ENCODE data around the gene MYEOV.

MYEOV gene

DNA sequence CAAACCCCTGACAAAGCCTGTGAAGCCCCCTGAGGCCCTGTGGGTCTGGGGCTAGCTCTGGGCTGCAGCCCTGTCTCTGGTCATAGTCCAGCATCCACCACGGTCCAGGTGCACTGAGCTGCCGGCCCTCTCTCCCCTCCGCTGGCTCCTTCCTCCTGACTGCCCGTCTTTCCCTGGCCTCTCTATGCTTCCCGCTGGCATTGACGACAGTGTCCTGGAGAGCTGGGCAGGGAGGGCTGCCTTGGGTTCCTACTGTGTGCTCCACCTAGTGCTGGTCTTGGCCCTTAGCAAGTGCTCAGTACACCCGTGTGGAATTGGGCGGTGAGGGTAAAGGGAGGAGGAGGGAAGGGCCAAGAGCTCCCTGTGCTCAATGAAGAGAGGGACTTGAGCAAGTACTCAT is 868 bp upstream of the MYEOV start:
- ChIA-PET CTCF (interaction anchor here (0.6 to 4.6 kb wide), 29 partner anchors 11 to 381 kb away, joined by 3 to 39 read pairs (median 4); partner anchors contain the start of genes CCND1 and LTO1), POLR2A (interaction anchor here (1.2 to 1.3 kb wide), 2 partner anchors 151 to 349 kb away, joined by 3 to 7 read pairs; no protein-coding TSS in a partner anchor)
- H3K4me3 ChIP-seq (ENCODE audit: low read depth, low read length), result no peak overlapping the region
- DNase-seq (ENCODE audit: low read depth, low spot score), result no peak
- TF ChIP-seq, protein P1, sequence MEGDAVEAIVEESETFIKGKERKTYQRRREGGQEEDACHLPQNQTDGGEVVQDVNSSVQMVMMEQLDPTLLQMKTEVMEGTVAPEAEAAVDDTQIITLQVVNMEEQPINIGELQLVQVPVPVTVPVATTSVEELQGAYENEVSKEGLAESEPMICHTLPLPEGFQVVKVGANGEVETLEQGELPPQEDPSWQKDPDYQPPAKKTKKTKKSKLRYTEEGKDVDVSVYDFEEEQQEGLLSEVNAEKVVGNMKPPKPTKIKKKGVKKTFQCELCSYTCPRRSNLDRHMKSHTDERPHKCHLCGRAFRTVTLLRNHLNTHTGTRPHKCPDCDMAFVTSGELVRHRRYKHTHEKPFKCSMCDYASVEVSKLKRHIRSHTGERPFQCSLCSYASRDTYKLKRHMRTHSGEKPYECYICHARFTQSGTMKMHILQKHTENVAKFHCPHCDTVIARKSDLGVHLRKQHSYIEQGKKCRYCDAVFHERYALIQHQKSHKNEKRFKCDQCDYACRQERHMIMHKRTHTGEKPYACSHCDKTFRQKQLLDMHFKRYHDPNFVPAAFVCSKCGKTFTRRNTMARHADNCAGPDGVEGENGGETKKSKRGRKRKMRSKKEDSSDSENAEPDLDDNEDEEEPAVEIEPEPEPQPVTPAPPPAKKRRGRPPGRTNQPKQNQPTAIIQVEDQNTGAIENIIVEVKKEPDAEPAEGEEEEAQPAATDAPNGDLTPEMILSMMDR (IDR thresholded peaks at IDR 0.05; ENCODE audit: insufficient read depth, low read length, missing control alignments), result no peak

DNA sequence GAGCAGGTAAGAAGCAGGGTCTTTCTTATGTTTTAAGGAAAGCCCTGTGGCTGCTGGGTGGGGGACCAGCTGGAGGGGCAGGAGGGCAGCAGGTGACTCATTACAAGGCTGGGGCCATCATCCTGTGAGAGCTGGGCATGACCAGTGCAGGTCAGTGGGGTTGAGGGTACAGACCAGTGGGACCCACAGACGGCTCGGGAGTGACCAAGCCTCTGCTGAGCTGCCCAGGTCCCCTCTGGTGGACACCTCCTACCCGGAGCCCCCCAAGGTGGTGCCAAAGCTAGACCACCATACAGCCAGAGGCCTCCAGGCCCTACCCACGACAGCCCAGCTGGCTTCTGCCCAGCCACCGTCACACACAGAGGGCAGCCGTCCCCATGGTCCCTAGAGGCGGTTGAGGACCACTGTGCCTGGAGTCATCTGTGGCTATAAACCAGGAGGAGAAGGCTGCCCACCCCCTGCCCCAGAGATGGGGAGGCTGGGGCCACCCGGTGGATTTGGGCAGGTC is 670 bp downstream of the MYEOV start:
- H3K4me3 ChIP-seq (ENCODE audit: low read depth, low read length), result no peak overlapping the region
- ChIA-PET POLR2A (no interaction called here), CTCF (interaction anchor here (0.9 to 4.6 kb wide), 6 partner anchors 11 to 375 kb away, joined by 3 to 39 read pairs (median 15); no protein-coding TSS in a partner anchor)
- TF ChIP-seq, protein P1 (IDR thresholded peaks at IDR 0.05; ENCODE audit: insufficient read depth, low read length, missing control alignments), result no peak
- DNase-seq (ENCODE audit: low read depth, low spot score), result no peak

DNA sequence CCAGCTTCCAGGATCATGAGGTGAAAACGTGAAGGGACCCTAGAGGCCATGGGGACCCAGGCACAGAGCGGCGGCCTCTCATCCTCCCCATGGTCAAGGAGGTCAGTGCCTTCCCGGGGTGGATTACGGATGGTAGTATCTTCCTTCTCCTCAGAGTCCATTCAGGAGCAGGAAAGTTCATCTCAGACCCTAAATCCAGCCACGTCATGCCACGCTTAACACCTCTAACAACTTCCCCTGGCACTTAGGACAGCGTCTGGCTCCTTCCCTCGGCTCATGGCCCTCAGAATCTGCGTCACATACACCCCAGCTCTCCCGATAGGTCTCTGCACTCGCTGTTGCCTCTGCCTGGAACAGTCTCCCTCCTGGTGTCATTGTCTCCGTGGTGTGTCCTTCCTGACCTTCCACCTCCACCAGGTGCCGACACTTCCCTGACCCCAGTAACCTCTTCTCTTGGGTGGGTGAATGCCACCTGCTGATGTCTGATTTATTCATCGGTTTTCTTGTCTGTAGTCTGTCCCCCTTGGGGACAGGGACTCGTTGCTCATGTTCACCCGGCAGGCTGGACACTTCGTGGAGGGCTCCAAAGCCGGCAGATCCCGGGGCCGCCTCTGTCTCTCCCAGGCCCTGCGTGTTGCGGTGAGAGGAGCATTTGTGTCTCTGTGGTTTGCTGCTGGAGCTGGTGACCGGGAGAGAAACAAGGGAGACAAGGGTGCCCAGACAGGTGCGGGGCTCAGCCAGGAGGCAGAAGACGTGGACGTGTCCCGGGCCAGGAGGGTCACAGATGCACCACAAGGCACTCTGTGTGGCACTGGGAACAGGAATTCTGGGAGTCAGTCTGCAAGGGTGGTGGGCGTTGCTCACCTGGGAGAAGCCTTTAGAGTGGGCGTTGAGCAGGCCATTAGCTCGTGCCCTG is 1.4 kb downstream of the MYEOV start:
- no peak overlapping the region for H3K4me3 ChIP-seq (ENCODE audit: low read depth, low read length)
- no peak for DNase-seq (ENCODE audit: low read depth, low spot score)
- POLR2A ChIA-PET, result interaction anchor here (5.1 kb wide), 1 partner anchor 346 kb away, joined by 98 read pairs; the partner anchor contains the start of gene CCND1
- CTCF ChIA-PET, result interaction anchor here (0.9 to 4.8 kb wide), 7 partner anchors 10 to 375 kb away, joined by 3 to 39 read pairs (median 10); no protein-coding TSS in a partner anchor
- TF ChIP-seq, protein P1 (IDR thresholded peaks at IDR 0.05; ENCODE audit: insufficient read depth, low read length, missing control alignments), result no peak

DNA sequence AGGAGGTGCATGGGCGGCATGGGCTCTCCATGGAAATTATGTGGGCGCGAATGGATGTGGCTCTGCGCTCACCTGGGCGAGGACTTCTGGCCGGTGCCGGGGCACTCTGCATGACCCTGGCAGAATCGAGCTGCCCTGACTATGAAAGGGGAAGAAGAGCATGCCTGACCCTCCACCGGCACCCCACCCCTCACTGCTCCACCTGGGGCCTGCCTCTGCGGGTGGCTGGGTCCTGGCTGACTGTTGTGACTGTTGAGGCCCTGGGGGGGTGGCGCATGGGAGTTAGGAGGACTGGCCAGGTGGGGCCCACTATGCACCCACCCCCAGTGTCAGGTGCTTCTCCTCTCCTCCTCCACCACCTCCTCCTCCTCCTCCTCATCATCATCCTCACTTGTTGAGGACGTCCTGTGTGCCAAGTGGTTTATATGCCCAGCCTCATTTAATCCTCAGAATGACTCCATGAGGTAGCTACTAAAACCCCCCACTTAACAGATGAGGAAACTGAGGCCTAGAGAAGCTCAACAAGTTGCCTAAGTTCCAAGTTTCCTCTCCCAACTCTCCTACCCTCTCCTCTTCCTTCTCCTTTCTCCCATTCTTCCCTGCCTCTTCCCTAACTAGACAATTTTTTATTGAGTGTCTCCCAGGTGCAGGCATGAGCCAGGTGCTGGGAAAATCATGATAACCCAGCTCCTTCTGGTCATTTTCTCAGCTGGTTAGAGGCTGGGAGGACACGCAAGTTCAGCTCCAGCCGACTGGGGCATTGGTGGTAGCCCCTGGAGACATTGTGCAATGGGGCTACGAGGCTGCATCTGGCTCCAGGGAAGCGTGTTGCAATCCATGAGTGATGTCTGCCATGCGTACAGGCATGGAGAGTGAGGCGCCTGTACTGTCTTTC is 2.3 kb downstream of the MYEOV start:
- no peak for DNase-seq (ENCODE audit: low read depth, low spot score)
- ChIA-PET CTCF (interaction anchor here (0.8 to 4.8 kb wide), 8 partner anchors 9 to 374 kb away, joined by 3 to 25 read pairs (median 4); no protein-coding TSS in a partner anchor), POLR2A (interaction anchor here (0.7 to 5.1 kb wide), 14 partner anchors 12 to 345 kb away, joined by 3 to 98 read pairs (median 3); partner anchors contain the start of gene CCND1)

More for the DNA sequence above, 2.3 kb downstream of the MYEOV start:
- no peak overlapping the region for H3K4me3 ChIP-seq (ENCODE audit: low read depth, low read length)
- TF ChIP-seq, protein P1 (IDR thresholded peaks at IDR 0.05; ENCODE audit: insufficient read depth, low read length, missing control alignments), result no peak
